K562 (cell line): ENCODE results near the gene TSEN34. TPM values are rescaled to one million over a fixed set of nuclear protein-coding genes. Genes with fewer than 3 reads are reported as not detected.

ENCODE experiments used
- ATF4 ChIP-seq: fragments of 450-650 bp; formaldehyde crosslinking; IDR thresholded peaks from 2 replicates; pipeline ENCODE4 v1.4.0; 2022; ENCODE audit warnings: mild to moderate bottlenecking, moderate library complexity
- CBFB ChIP-seq: sonication (generic); formaldehyde crosslinking; IDR thresholded peaks from 2 replicates; pipeline ENCODE4 v1.4.0; 2020; ENCODE audit warnings: mild to moderate bottlenecking, missing genetic modification reagents
- ELF1 ChIP-seq: fragments of 200-800 bp; sonication (Bioruptor generic); IDR thresholded peaks from 2 replicates; pipeline ENCODE4 v1.6.1; 2016; ENCODE audit warnings: missing genetic modification characterization, missing compliant biosample characterization
- ERF ChIP-seq: fragments of 450-650 bp; formaldehyde crosslinking; IDR thresholded peaks from 2 replicates; pipeline ENCODE4 v1.4.0; 2020; ENCODE audit warnings: mild to moderate bottlenecking, mixed read lengths
- HMGN3 ChIP-seq: IDR thresholded peaks from 2 replicates; pipeline ENCODE4 v1.6.1; 2011; ENCODE audit warnings: borderline replicate concordance, low read depth, mild to moderate bottlenecking, mixed read lengths, low read length; ENCODE audit not compliant: insufficient read length; ENCODE audit errors: extremely low read depth
- IFI16 ChIP-seq: fragments of 250-450 bp; sonication (Bioruptor Pico); IDR thresholded peaks from 2 replicates; pipeline ENCODE4 v2.1.2; 2022; ENCODE audit warnings: mild to moderate bottlenecking, inconsistent platforms
- RB1 ChIP-seq: fragments of 450-650 bp; IDR thresholded peaks from 2 replicates; pipeline ENCODE4 v1.6.1; 2017; ENCODE audit warnings: low read depth, mild to moderate bottlenecking
- RERE ChIP-seq: sonication (generic); formaldehyde crosslinking; IDR thresholded peaks from 2 replicates; pipeline ENCODE4 v1.8.0; 2023; ENCODE audit warnings: missing genetic modification reagents, mild to moderate bottlenecking, borderline replicate concordance
- USF1 ChIP-seq: sonication (generic); formaldehyde crosslinking; IDR thresholded peaks from 2 replicates; pipeline ENCODE4 v1.9.0; 2022; ENCODE audit warnings: mild to moderate bottlenecking, missing genetic modification reagents
- ZNF407 ChIP-seq: fragments of 450-650 bp; IDR thresholded peaks from 2 replicates; pipeline ENCODE4 v1.6.1; 2016; ENCODE audit warnings: low read depth
- ZNF431 ChIP-seq: sonication (generic); formaldehyde crosslinking; IDR thresholded peaks from 2 replicates; pipeline ENCODE4 v1.8.0; 2022; ENCODE audit warnings: mild to moderate bottlenecking, missing genetic modification reagents
- polyA plus RNA-seq, 8 experiments: library from polyadenylated mRNA; depleted of rRNA in 4 of 8; stranded (reverse) in 5 of 8; unstranded in 3 of 8; fragments of >200 nt; fragmentation: Nextera tagmentation in 2 of 8; fragmentation: Illumina TruSeq in 1 of 8; extraction: Ambion mirVana in 2 of 8; extraction: Trizol in 1 of 8; gene quantifications; 2 replicates each; pipeline versions ENCODE4 v1.2.1 to v1.2.3, GENCODE V29; 2011 to 2014; ENCODE audit warnings: inconsistent platforms in 1 of 8, missing spikeins in 1 of 8
- total RNA-seq, 7 experiments: library from RNA; depleted of rRNA in 6 of 7; stranded (reverse); fragments of >200 nt in 6 of 7; fragmentation: Illumina TruSeq in 2 of 7; extraction: Trizol in 2 of 7; gene quantifications; 2 replicates each; pipeline versions ENCODE4 v1.2.1 to v1.2.3, GENCODE V29; 2011 to 2021; ENCODE audit warnings: low replicate concordance in 1 of 7

The TSEN34 gene
- total and polyA plus RNA-seq, 9 of the 15 experiments (the other 6 are each of a cell fraction or from before 2014, with no cell fraction given), result 3.1 to 57.6 (median 29.5) TPM

- TF ChIP-seq RERE (CRISPR knock-in tag) (0 out of 2 replicates have a peak, but pooled peaks have one; percentile 25), HMGN3 (peak; percentile 88), RB1 (peak; percentile 67), USF1 (no peak), ELF1 (peak; percentile 14; the same call in 1 of the 2 replicates), ATF4 (no peak), ZNF431 (CRISPR knock-in tag) (0 out of 2 replicates have a peak, but pooled peaks have one; percentile 30), CBFB (CRISPR knock-in tag) (peak; percentile 71; the same call in 1 of the 2 replicates), ZNF407 (no peak), ERF (CRISPR knock-in tag) (0 out of 2 replicates have a peak, but pooled peaks have one; percentile 39), IFI16 (CRISPR knock-in tag) (no peak)
Observed at GRCh38 chr19:54191011-54191810, at the start of gene TSEN34 (continued).
